HG03095 (cell line): ENCODE data around the gene HMGB2.

Experiments used
- ATAC-seq: cut with Tn5 transposase; IDR thresholded peaks from one replicate; pipeline ENCODE4 v1.9.1; 2021; ENCODE audit warnings: moderate library complexity; ENCODE audit not compliant: unreplicated experiment

The HMGB2 gene

DNA sequence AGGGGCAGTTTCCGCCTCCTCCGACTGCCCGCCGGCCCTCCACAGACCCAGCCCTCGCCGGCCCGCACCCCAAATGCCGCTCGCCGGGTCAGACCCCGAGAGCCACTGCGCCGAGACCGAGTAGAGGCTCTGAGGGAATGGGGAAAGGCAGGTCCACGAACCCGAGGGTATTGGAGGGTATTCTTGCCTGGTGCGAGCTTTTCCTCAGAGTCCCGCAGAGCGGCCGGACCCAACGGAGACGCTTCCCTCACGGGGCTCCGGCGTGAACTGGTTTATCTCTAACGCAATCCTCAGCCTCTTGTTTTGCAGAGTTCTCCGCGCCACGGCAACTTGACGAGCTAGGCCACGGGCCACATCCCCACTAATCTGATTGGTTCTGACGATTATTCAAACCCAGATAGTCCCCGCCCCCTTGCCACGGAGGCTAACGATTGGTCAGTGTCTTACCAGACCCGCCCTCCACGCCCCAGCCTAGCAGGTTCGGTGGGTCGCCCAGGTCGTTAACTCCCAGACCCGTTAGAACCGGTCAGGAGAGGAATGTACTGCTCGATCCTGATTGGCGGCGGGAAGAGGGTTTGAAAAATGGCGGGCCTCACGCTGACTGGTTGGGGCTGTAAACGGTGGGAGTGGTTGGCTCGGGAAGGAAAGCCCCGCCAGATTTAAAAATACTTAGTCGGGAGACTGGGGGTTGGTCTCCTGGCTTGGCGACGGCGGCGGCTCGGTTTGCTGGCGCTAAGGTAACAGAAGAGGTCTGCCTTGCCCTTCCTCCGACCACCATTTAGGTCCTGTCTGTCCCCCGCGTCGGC, at the start of gene HMGB2:
TSS of gene HMGB2 (minus strand) at position 274 of the 806 bp plus-strand sequence. CDS start 709 bp downstream, outside the sequence.
- peak; percentile 92 for ATAC-seq

GRCh38 chr4:173382349-173382748, 48.2 kb upstream of the HMGB2 start:
- ATAC-seq, result no peak

DNA sequence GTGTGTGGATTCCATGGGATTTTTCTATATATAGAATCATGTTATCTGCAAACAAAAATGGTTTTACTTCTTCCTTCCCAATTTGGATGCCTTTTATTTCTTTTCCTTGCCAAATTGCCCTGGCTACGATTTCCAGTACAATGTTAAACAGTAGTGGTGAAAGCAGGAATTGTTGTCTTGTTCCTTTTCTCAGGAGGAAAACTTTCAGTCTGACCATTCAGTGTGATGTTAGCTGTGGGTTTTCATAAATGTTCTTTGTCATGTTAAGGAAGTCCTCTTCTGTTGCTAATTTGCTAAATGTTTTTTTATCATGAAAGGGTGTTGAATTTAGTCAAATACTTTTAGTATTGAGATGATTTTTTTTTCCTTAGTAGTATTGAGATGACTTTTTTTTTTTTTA, 47.5 kb upstream of the HMGB2 start:
- no peak for ATAC-seq

DNA sequence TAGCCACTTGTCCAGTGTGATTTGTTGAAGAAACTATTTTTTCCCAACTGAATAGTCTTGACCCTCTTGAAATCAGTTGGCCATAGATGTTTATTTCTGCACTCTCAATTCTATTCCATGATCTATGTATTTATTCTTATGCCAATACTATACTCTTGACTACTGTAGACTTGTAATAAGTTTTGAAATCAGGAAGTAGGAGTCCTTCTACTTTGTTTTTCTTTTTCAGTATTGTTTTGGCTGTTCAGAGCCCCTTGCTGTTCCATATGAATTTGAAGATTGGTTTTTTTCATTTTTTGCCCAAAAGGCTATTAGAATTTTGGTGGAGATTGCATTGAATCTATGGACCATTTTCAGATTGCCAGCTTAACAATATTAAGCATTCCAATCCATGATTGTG, 46.8 kb upstream of the HMGB2 start:
- ATAC-seq, result no peak

DNA sequence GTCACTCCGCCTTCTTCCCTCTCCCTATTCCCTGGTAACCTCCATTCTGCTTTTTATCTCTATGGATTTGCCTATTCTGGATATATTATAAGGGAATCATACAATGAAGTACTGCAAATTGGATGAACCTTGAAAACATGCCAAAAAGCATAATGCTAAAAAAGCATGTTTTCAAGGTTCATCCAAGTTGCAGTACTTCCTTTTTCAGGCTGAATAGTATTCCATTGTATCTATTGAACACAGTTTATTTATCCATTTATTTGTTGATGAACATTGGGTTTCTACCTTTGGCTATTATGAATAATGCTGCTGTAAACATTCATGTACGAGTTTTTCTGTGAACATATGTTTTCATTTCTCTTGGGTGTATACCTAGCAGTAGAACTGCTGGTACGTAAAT, 45.8 kb upstream of the HMGB2 start:
- ATAC-seq, result no peak

DNA sequence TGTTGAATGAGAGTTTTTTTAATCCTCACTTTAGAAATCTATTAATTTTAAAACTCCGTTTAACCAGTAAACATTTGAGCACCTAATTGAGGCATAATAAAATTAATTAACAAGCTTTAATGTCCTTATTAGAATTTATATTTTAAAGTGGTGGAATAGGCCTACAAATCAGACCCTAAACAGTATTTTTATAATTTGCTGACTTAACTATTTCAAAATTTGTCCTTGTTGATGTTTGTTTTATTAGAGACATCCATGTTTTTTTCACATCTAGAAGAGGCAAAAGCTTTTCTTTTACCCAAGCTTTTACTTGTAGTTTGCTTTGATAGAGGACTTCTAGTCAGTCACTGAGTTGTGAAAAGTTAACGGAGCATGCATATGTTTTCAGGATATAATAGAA, 40.4 kb upstream of the HMGB2 start:
- no peak for ATAC-seq

- peak; percentile 10 for ATAC-seq
These were observed 37.4 kb upstream of the HMGB2 start for GRCh38 chr4:173371292-173372192.

DNA sequence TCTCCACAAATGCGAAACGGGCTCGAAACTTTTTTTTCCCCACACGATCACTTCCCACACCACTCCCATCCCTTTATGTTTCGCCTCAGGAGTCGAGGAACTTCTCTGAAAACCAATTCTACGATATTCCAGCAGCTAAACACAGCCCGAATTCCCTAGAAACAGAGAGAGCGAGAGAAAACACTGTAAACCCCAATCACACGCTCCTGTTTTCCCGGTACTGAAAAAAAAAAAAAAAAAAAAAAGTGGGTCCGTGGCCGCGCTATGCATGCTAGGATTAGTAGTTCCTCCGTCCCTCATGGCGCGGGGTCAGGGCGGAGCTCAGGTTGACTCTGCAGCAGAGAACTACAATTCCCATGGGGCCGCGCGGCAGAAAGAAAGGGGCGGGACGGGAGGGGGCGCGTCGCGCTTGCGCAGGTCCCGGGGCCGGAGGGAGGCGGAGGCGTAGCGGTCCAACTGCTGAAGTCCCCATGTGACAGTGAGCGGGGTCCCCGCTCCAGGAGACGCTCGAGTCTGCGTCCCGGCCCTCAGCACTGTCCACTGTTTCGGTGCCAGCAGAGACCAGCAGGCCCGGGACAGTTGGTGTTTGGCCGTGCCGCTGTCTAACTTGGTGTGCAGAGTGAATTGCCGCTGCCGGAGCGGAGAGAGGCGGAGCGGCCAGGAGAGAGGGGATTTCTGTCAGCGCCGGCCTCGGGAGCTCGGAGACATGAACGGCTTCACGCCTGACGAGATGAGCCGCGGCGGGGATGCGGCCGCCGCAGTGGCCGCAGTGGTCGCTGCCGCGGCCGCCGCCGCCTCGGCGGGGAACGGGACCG, 36.5 kb upstream of the HMGB2 start, which contains the start of gene SAP30:
TSS of gene SAP30 (plus strand) at position 478 of the 815 bp plus-strand sequence. CDS start at position 707, 229 bp downstream.
- peak; percentile 72 for ATAC-seq

DNA sequence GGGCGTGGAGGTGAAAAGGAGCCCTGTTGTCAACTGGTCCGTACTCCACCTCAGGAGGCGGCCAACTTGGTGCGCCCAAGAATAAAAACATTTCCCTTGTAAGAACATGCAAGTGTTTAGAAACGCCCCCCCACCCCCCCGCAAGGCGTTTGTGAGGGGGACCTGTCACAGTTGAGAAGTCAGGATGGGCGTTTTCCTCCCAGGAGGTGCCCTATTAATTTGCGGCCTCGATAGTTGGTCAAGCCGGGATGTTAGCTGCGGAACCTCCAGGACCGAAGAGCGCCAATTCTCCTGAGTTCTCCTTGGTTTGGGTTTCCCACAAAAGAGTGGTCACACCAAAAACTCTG, 35.9 kb upstream of the HMGB2 start:
- peak; percentile 0 for ATAC-seq

- ATAC-seq, result no peak
These were observed 33.8 kb upstream of the HMGB2 start for GRCh38 chr4:173367946-173368345.

DNA sequence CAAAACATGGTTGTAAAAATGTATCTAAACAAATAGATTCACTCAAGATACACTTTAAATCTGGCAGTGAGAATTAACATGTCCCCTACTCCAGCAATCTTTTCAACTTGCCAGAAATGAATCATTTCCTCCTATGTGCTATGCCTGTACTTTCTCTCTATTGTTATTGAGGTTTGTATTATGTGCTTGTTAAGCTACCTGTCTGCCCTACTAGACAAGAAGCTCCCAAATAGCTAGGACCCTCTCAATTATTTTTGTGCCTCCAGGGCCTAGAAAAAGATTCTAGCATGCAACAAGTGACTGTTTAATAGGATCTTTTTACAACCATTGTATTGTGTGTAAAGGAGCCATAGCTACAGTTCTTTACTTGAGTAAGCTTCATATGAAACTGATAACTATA, 33.1 kb upstream of the HMGB2 start:
- ATAC-seq, result no peak

GRCh38 chr4:173365359-173365996, 31.3 kb upstream of the HMGB2 start:
- ATAC-seq, result no peak

- no peak for ATAC-seq
These were observed 28.5 kb upstream of the HMGB2 start for GRCh38 chr4:173362666-173363065.

DNA sequence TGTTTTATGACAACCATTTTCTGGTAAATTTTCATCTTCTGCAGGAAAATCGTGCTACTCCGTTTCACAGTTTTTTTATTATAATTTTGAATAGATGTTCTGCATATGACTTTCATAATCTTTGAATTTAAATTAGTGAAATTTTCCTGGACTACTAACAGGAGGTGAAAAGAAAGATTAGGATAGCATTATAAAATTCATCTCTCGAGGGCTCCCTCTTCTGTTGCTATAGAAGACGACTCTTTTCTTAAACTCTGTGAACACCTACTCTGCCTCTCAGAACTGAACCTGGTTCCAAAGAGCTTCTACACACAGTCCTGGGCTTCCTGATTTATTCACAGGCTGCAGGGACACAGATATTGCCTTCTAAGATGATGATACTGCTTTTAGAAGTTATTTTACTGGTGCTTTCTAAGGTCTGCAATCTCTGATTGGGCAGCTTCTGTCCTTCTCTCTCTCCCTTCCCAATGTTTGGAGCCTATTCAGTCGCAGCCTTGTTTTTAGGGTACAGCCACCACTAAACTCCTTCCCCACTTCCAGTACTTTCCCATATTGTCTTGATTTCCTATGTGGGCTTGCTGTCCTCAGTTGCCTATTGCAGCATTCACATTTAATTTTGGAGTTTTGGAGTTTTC, 26.5 kb upstream of the HMGB2 start:
- no peak for ATAC-seq

GRCh38 chr4:173357939-173358338, 23.8 kb upstream of the HMGB2 start:
- ATAC-seq, result no peak

GRCh38 chr4:173347467-173347866, 13.3 kb upstream of the HMGB2 start:
- no peak for ATAC-seq

GRCh38 chr4:173346074-173346473, 11.9 kb upstream of the HMGB2 start:
- no peak for ATAC-seq

- no peak for ATAC-seq
These were observed 11.5 kb upstream of the HMGB2 start for GRCh38 chr4:173345648-173346047.

DNA sequence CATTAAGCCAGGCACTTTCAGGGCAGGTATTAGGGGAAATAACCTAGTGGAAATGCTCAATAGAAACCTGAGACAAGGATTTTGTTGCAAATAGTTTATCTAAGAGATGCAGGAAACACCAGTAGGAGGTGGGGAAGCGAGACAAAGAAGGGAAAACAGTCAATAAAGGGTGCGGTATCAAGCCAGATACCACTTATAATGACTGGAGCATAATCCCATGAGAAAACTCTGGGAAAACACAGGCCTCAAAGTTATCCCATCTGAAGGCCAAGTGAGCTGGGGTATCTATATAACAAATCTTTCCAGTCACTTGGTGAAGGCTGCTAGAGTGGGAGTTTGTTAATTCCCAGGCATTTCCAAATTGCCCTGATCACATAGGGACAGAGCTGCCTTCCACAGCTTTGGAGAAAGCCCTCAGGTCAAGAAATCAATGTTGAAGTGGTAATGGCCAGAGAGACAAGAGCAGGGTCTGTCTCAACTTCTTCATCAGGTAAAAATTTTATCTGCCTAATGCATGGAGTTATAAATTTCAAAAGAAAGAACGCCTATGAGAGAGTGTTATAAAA, 9.8 kb upstream of the HMGB2 start:
- ATAC-seq, result no peak

DNA sequence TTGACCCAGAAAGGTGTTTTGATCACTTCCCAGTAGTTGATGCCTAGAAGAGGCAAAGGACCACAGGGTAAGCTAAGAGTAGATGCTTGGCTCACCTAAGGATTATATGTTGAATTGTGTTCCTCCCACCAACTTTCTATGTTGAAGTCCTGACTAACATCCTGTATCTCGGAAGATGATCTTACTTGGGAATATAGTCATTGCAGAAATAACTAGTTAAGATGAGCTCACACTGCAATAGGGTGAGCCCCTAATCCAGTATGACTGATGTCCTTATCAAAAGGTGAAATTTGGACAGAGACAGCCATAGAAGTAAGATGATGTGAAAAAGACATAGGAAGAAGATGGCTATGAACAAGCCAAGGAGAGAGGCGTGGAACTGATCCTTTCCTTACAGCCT, 3.3 kb upstream of the HMGB2 start:
- ATAC-seq, result no peak
